ENCODE results near the gene COL13A1.

- TF ChIP-seq HNF4A (conservative IDR thresholded peaks at IDR 0.05) (no peak), EGR1 (IDR thresholded peaks at IDR 0.05; ENCODE audit: low read depth in 2 of 2) (no peak), CTCF (IDR thresholded peaks at IDR 0.05; ENCODE audit: low read depth, low read length, missing input control) (no peak), HNF4G (IDR thresholded peaks at IDR 0.05) (no peak), SP1 (IDR thresholded peaks at IDR 0.05) (no peak), TAF1 (conservative IDR thresholded peaks at IDR 0.05) (no peak)
These were observed 150.5 kb downstream of the COL13A1 start for GRCh38 chr10:69952069-69952800.
